Measurements from ENCODE around the gene FAM186B. TPM values are rescaled to one million over a fixed set of nuclear protein-coding genes. Genes with fewer than 3 reads are reported as not detected.
A peak's percentile ranks its signal among the peaks of the same experiment; 100 is the strongest.

Gene FAM186B
- total RNA-seq, 1 donor from 2014 or later: 0.57 TPM

GRCh38 chr12:49550693-49551252, 54.7 kb downstream of the FAM186B start:
- H3K27ac ChIP-seq (ENCODE audit: low read depth, low read length): no peak overlapping the region
- H3K4me3 ChIP-seq (ENCODE audit: insufficient read depth, low read depth, low read length): no peak overlapping the region
- peaks cover 61% of the 10 kb centered on the region for H3K27me3 Mint-ChIP-seq (ENCODE audit: low read depth, unreplicated experiment)
- H3K4me1 ChIP-seq (ENCODE audit: insufficient read depth, low read length): peaks cover 12% of the 10 kb centered on the region
- no peak for TF ChIP-seq CTCF (IDR thresholded peaks at IDR 0.05; ENCODE audit: insufficient read depth, low read depth, low read length)
- TF ChIP-seq EZH2 (IDR thresholded peaks at IDR 0.05; ENCODE audit: insufficient read depth, low read length): no peak
- no peak overlapping the region for H3K4me2 ChIP-seq (ENCODE audit: low read length)
- no peak overlapping the region for H2AFZ ChIP-seq (ENCODE audit: low read depth, low read length)
- H3K4me3 Mint-ChIP-seq (ENCODE audit: unreplicated experiment): no peak overlapping the region
- no peaks in the 10 kb centered on the region for H3K9me3 Mint-ChIP-seq (ENCODE audit: unreplicated experiment)
- peaks cover 2% of the 10 kb centered on the region for H3K36me3 Mint-ChIP-seq (ENCODE audit: low read depth, unreplicated experiment)
- no peaks in the 10 kb centered on the region for H3K36me3 ChIP-seq (ENCODE audit: insufficient read depth, low read length)
- no peak overlapping the region for H3K9ac ChIP-seq (ENCODE audit: low read length)
- H3K27me3 ChIP-seq (ENCODE audit: insufficient read depth, low read length): peaks cover 24% of the 10 kb centered on the region
- H3K79me2 ChIP-seq (ENCODE audit: insufficient read depth, low read length): no peaks in the 10 kb centered on the region
- FAIRE-seq (no peak), DNase-seq (ENCODE audit: low read depth) (no peak)
- H4K20me1 ChIP-seq (ENCODE audit: insufficient read depth, low read length): no peaks in the 10 kb centered on the region
- H3K4me1 Mint-ChIP-seq (ENCODE audit: low read depth, unreplicated experiment): no peaks in the 10 kb centered on the region
- H3K9me3 ChIP-seq (ENCODE audit: insufficient read depth, low read depth, low read length): no peaks in the 10 kb centered on the region
- H3K27ac Mint-ChIP-seq (ENCODE audit: unreplicated experiment): peak overlapping the region; percentile 53

DNA sequence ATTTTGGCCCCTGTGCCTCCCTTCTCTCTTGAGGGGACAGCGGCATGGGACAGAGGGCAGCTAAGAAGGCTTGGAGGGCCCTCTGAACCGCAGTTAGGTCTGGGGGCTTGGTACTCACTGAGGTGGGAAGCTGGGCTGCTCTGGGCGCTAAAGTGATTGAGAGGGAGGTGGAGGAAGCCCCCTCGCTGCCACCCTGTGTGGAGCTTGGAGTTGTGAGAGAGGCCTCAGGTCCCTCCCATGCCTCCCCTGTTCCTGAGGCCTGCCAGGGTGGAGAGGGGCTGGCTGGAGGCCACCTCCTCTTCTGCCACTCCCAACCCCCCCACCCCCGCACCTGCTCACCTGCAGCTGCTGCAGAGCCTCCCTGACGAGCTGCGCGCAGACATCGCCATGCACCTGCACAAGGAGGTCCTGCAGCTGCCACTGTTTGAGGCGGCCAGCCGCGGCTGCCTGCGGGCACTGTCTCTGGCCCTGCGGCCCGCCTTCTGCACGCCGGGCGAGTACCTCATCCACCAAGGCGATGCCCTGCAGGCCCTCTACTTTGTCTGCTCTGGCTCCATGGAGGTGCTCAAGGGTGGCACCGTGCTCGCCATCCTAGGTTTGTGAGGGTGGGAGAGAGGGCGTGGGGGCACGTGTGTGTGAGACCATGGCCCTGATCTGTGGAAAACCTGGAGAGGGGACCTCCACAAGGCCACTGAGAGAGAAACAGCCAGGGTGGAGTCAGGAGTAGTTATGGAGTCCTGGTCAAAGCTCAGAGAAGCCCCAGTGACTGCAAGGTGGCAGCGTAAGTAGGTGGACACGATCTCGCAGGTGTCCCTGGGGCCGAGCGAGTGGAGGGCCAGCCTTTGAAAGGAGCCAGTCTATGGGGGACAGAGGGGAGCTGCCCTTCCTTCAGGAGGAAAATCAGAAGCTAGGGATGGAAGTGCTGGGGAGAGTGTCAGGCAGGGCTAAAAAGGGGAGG, 55.4 kb downstream of the FAM186B start:
- Histone ChIP-seq H3K4me1 (ENCODE audit: insufficient read depth, low read length) (peaks cover 12% of the 10 kb centered on the region), H3K4me2 (ENCODE audit: low read length) (peak overlapping the region; percentile 86), H3K9ac (ENCODE audit: low read length) (peak overlapping the region; percentile 54), H3K9me3 (ENCODE audit: insufficient read depth, low read depth, low read length) (no peaks in the 10 kb centered on the region), H3K36me3 (ENCODE audit: insufficient read depth, low read length) (no peaks in the 10 kb centered on the region), H3K27ac (ENCODE audit: low read depth, low read length) (no peak overlapping the region), H2AFZ (ENCODE audit: low read depth, low read length) (peak overlapping the region; percentile 95), H3K27me3 (ENCODE audit: insufficient read depth, low read length) (peaks cover 29% of the 10 kb centered on the region), H3K4me3 (ENCODE audit: insufficient read depth, low read depth, low read length) (peak overlapping the region; percentile 13), H3K79me2 (ENCODE audit: insufficient read depth, low read length) (no peaks in the 10 kb centered on the region), H4K20me1 (ENCODE audit: insufficient read depth, low read length) (no peaks in the 10 kb centered on the region)
- no peak for TF ChIP-seq EZH2 (IDR thresholded peaks at IDR 0.05; ENCODE audit: insufficient read depth, low read length)
- no peak for TF ChIP-seq CTCF (IDR thresholded peaks at IDR 0.05; ENCODE audit: insufficient read depth, low read depth, low read length)
- H3K27me3 Mint-ChIP-seq (ENCODE audit: low read depth, unreplicated experiment): peaks cover 69% of the 10 kb centered on the region
- peaks cover 2% of the 10 kb centered on the region for H3K36me3 Mint-ChIP-seq (ENCODE audit: low read depth, unreplicated experiment)
- DNase-seq (ENCODE audit: low read depth) (no peak), FAIRE-seq (no peak)
- H3K9me3 Mint-ChIP-seq (ENCODE audit: unreplicated experiment): peaks cover under 1% of the 10 kb centered on the region
- H3K4me1 Mint-ChIP-seq (ENCODE audit: low read depth, unreplicated experiment): no peaks in the 10 kb centered on the region
- no peak overlapping the region for H3K27ac Mint-ChIP-seq (ENCODE audit: unreplicated experiment)
- no peak overlapping the region for H3K4me3 Mint-ChIP-seq (ENCODE audit: unreplicated experiment)
